GM12873 (cell line): ENCODE data around the gene PSMG3.
A peak's percentile ranks its signal among the peaks of the same experiment; 100 is the strongest.

ENCODE experiments used
- CTCF ChIP-seq: IDR thresholded peaks from 2 replicates; pipeline ENCODE4 v1.5.1; 2012; ENCODE audit warnings: low read depth, mild to moderate bottlenecking, moderate library complexity, low read length, control low read depth; ENCODE audit not compliant: insufficient read depth; ENCODE audit errors: missing control alignments

PSMG3 gene

DNA sequence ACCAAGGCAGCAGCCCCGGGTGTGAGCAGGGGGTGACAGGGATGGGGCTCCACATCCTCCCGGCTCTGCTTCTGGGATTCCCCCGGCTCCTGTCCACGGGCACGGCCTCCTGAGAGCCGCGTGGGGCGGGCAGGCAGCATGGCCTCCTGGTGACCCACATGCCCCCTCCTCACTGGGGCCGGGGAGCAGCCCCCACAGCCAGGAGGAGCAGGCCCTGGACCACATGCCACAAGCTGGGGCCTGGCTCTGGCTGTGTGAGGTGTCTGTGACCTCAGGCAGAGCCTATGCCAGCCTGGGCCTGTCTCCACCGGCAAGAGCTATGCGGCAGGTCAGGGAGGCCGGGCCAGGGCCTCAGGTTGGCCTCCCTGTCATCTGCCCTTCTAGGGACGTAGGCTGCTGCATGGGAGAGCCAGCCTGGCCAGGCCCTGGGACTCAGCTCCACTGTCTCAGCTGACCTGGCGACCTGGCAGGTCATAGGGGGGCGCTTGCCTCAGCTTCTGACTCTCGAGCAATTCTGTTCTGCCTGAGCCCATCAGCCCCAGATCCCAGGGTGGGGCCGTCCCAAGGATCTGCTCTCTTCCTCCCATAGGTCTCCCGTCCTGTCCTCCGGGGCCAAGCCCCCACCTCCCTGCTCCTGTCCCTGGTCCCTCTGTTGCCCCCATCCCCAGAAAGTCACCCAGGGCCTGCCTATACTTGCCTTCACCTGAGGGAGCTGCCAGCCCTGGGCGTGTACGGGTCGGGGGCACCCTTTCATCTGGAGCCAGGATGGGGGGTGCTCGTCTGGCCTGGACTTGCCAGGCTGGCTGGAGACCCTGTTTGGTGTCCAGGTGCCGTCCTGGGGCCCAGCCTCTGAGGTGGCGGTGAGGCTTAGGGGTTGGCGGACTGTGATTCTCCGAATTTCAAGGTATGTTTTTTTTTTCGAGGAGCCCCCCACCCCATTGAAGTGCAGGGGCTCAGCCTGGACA, 9.9 kb downstream of the PSMG3 start:
- TF ChIP-seq CTCF = no peak

GRCh38 chr7:1558841-1559625, 10.8 kb downstream of the PSMG3 start:
- TF ChIP-seq CTCF = no peak

GRCh38 chr7:1558181-1558811, 11.5 kb downstream of the PSMG3 start:
- no peak for TF ChIP-seq CTCF

DNA sequence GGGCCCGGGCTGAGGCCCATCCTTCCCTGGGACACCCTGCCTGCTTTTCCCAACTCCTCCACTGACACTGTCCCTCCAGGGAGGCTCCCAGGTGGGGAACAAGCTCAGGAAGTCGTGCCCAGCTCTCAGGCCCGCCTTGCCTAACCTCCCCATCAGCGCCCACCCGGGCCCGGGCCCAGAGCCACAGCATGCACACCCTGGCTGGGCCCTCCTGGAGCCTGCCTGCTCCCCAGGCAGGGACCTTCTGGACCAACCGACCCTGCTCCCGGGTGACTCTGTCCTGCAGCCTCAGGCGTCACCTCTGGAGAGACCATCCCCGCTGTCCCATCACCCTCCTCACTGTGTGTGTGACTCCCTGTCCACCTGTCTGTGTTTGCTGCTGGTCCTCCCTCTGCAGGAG, 12.1 kb downstream of the PSMG3 start:
- TF ChIP-seq CTCF = no peak

GRCh38 chr7:1557006-1557405, 12.8 kb downstream of the PSMG3 start:
- TF ChIP-seq CTCF = no peak

DNA sequence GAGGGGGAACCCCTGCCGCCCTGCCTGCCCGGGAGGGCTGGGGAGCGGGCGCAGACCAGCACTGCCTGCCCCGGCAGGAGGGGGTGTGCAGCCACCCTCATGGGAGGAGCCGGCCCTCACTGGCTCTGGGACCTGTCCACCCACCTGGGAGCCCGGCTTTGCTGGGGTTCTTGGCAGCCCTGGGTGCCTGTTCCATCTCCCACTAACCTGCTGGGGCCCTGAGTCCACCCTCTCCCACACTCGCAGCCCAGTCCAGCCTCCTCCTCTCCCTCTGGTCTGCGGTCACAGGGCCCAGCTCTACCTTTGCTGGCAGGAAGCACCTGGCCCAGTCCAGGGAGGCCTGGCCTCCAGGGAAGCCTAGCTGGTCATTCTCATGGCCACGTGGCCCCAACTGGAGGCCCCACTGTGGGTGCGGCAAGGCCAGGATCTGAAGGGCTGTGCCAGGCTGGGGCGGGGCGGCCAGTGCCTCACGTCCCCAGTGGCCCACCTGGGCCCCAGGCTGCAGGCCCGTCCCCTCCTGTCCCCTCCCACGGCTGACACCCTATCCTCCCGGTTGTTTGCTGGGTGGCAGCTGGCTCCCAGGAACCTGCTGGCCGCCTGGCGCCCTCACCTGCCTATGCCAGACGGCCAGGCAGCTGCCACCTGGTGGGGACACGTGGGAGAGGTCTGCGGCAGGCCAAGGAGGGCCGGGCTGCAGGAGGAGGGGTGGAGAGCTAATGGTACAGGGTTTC, 13.9 kb downstream of the PSMG3 start, which contains the start of gene TMEM184A:
TMEM184A (minus strand) TSS at position 393 of the 731 bp plus-strand sequence. CDS start 721 bp downstream, outside the sequence.
- peak; percentile 61 for TF ChIP-seq CTCF
